H1 (cell line): ENCODE data around the gene MIXL1.

Experiments
- POLR2A ChIP-seq, 2 experiments: IDR thresholded peaks; 1 replicate in 1 of 2; 2 replicates in 1 of 2; pipeline ENCODE4 v1.6.1; 2011; ENCODE audit warnings: low read depth in 2 of 2, low read length in 2 of 2, mild to moderate bottlenecking in 2 of 2; ENCODE audit errors: control extremely low read depth in 1 of 2
- TF ChIP-seq, protein P1 (sequence below), 3 experiments: IDR thresholded peaks; 1 replicate in 2 of 3; 2 replicates in 1 of 3; pipeline versions ENCODE4 v1.5.1 to v1.6.1; 2011; ENCODE audit warnings: low read length in 3 of 3, mild to moderate bottlenecking in 3 of 3, inconsistent platforms in 2 of 3, low read depth in 1 of 3, moderate library complexity in 1 of 3; ENCODE audit not compliant: insufficient read depth in 1 of 3; ENCODE audit errors: control extremely low read depth in 1 of 3
- TF ChIP-seq, protein P2 (sequence below): IDR thresholded peaks from 2 replicates; pipeline ENCODE4 v1.6.1; 2012; ENCODE audit warnings: inconsistent platforms

- TF ChIP-seq, protein P1, sequence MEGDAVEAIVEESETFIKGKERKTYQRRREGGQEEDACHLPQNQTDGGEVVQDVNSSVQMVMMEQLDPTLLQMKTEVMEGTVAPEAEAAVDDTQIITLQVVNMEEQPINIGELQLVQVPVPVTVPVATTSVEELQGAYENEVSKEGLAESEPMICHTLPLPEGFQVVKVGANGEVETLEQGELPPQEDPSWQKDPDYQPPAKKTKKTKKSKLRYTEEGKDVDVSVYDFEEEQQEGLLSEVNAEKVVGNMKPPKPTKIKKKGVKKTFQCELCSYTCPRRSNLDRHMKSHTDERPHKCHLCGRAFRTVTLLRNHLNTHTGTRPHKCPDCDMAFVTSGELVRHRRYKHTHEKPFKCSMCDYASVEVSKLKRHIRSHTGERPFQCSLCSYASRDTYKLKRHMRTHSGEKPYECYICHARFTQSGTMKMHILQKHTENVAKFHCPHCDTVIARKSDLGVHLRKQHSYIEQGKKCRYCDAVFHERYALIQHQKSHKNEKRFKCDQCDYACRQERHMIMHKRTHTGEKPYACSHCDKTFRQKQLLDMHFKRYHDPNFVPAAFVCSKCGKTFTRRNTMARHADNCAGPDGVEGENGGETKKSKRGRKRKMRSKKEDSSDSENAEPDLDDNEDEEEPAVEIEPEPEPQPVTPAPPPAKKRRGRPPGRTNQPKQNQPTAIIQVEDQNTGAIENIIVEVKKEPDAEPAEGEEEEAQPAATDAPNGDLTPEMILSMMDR (IDR thresholded peaks at IDR 0.05; ENCODE audit: control extremely low read depth in 1 of 3, insufficient read depth in 1 of 3, low read depth in 1 of 3, low read length in 3 of 3) = no peak
- TF ChIP-seq POLR2A (IDR thresholded peaks at IDR 0.05; ENCODE audit: control extremely low read depth in 1 of 2, low read depth in 2 of 2, low read length in 2 of 2) = no peak
- TF ChIP-seq, protein P2, sequence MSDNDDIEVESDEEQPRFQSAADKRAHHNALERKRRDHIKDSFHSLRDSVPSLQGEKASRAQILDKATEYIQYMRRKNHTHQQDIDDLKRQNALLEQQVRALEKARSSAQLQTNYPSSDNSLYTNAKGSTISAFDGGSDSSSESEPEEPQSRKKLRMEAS = no peak
These were observed 23.5 kb upstream of the MIXL1 start for GRCh38 chr1:226199971-226200370.
